Uterus (tissue), 2 donors: ENCODE results near the gene RIPK4.
A peak's percentile ranks its signal among the peaks of the same experiment; 100 is the strongest.

ENCODE experiments used
- CTCF ChIP-seq, 4 experiments: fragments of 200-600 bp in 2 of 4; fragments of 450-650 bp in 2 of 4; sonication (generic) in 2 of 4; IDR thresholded peaks; one replicate each; pipeline ENCODE4 v1.5.1; 2016 to 2019; ENCODE audit warnings: antibody characterized with exemption in 4 of 4, mild to moderate bottlenecking in 2 of 4, moderate library complexity in 1 of 4
- POLR2A ChIP-seq, 2 donors: fragments of 450-650 bp; IDR thresholded peaks; one replicate each; pipeline ENCODE4 v1.6.1; 2016; ENCODE audit warnings: antibody characterized with exemption in 2 of 2, mild to moderate bottlenecking in 1 of 2, moderate library complexity in 1 of 2

- TF ChIP-seq CTCF (IDR thresholded peaks at IDR 0.05) (peak; percentile 80 to 88 (median 86)), POLR2A (IDR thresholded peaks at IDR 0.05) (no peak)
Measured at GRCh38 chr21:41777951-41778815, 11.3 kb upstream of the RIPK4 start.
